Measurements from ENCODE around the gene NPHS1. TPM values are rescaled to one million over a fixed set of nuclear protein-coding genes. Genes with fewer than 3 reads are reported as not detected.

The NPHS1 gene
- total and polyA plus RNA-seq, 9 of the 15 experiments (the other 6 are each of a cell fraction or from before 2014, with no cell fraction given) = 0.01 to 0.28 (median 0.14) TPM; not detected in 5

DNA sequence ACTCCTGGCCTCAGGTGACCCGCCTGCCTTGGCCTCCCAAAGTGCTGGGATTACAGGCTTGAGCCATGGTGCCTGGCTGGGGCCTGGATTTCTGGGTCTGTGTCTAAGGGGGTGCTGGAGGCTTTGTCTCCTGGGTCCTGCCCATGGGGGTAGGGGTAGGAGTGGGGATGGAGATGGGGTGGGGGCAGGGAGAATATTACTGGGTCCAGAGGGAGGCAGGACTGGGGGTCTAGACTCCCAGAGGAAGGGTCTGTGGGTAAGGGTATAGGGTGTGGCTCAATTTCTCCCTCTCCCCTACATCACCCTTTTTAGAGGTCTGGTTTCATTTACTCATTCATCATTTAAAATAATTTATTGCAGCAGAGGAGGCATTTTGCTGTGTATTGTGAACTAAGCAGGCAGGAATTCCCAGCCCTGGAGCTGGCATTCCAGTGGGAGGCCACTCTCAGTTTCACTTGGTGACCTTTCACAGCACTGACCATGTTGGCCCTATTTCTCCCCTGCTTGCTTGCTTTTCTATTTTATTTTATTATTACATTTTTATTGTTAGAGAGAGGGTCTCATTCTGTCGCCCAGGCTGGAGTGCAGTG is 48.8 kb upstream of the NPHS1 start:
- in situ Hi-C loops (cut with MboI) = no loop called here
- Histone ChIP-seq H3K27me3 (ENCODE audit: control insufficient read depth in 2 of 2, insufficient read depth in 2 of 2, low read length in 2 of 2) (no peaks in the 10 kb centered on the region), H4K20me1 (replicated peaks; ENCODE audit: control insufficient read depth, insufficient read depth, low read length) (no peaks in the 10 kb centered on the region), H3K9me3 (replicated peaks; ENCODE audit: control insufficient read depth, insufficient read depth, low read depth, low read length) (no peaks in the 10 kb centered on the region), H3K4me2 (ENCODE audit: insufficient read depth, low read length) (0 out of 2 replicates have a peak overlapping the region, but pooled peaks have one; percentile 95), H3K9ac (ENCODE audit: insufficient read depth in 1 of 2, low read depth in 2 of 2, low read length in 2 of 2) (peak overlapping the region in 1 of 2 experiments; percentile 95; a peak in 2 of 4 replicates), H2AFZ (ENCODE audit: low read depth, low read length) (peak overlapping the region; percentile 84), H3K4me3 (no peak overlapping the region), H3K36me3 (ENCODE audit: control insufficient read depth, insufficient read depth, low read length) (peaks cover 21% of the 10 kb centered on the region; the same call in 1 of the 3 replicates), H3K79me2 (ENCODE audit: control insufficient read depth, insufficient read depth, low read length) (peaks cover 19% of the 10 kb centered on the region; the same call in 2 of the 3 replicates), H3K4me1 (replicated peaks in 1 of 2; ENCODE audit: control insufficient read depth in 2 of 2, insufficient read depth in 2 of 2, low read length in 2 of 2) (peaks cover 13 to 37% of the 10 kb centered on the region in 2 experiments; a peak in 4 of 5 replicates), H3K9me1 (ENCODE audit: control insufficient read depth, insufficient read depth, low read length) (no peaks in the 10 kb centered on the region), H3K27ac (ENCODE audit: extremely low read depth, low read depth, low read length) (no peak overlapping the region)
- no TSS peak for BruUV-seq (replicated peaks)
- DNase-seq (ENCODE audit: extremely low read depth in 1 of 4, low spot score in 3 of 4) (no peak), ATAC-seq (no peak), FAIRE-seq (no peak)
- TF ChIP-seq SRSF7 (optimal IDR thresholded peaks at IDR 0.05; ENCODE audit: low read depth, low read length) = no peak
- TF ChIP-seq KDM2B (CRISPR knock-in tag; IDR thresholded peaks at IDR 0.05) = no peak
- no peak for TF ChIP-seq EHMT2 (IDR thresholded peaks at IDR 0.05)
- TF ChIP-seq ZNF311 (CRISPR knock-in tag; IDR thresholded peaks at IDR 0.05) = no peak
- no peak for TF ChIP-seq LARP7 (IDR thresholded peaks at IDR 0.05)
- ChIA-PET POLR2A (interaction anchor here (0.6 to 1.2 kb wide), 3 partner anchors 9 to 32 kb away, joined by 3 to 4 read pairs (median 3); no protein-coding TSS in a partner anchor), CTCF (ENCODE audit: low intra/inter-chr PET ratio) (no interaction called here)
- intact Hi-C loops (cut with micrococcal nuclease) = no loop called here
- 44% methylated on average over 1 of the region's 2 CpGs for WGBS (ENCODE audit: insufficient coverage, low coverage, missing lambda C conversion rate)

All from K562 (cell line).